ENCODE data around the gene C2orf66.

C2orf66 gene

GRCh38 chr2:196809260-196809659 is at the start of gene C2orf66:
Gene C2orf66 (minus strand): TSS chr2:196809355. CDS start chr2:196809336, 19 bp downstream.
- DNase-seq (ENCODE audit: low spot score), result no peak

GRCh38 chr2:196854629-196855028 is 45.5 kb upstream of the C2orf66 start:
- no peak for DNase-seq (ENCODE audit: low spot score)

GRCh38 chr2:196853301-196854087 is 44.3 kb upstream of the C2orf66 start:
- no peak for DNase-seq (ENCODE audit: low spot score)

- DNase-seq (ENCODE audit: low spot score), result no peak
Observed at GRCh38 chr2:196851088-196851487, 41.9 kb upstream of the C2orf66 start.

GRCh38 chr2:196849895-196850294 is 40.7 kb upstream of the C2orf66 start:
- no peak for DNase-seq (ENCODE audit: low spot score)

- no peak for DNase-seq (ENCODE audit: low spot score)
Observed at GRCh38 chr2:196846295-196846694, 37.1 kb upstream of the C2orf66 start.

- DNase-seq (ENCODE audit: low spot score), result no peak
Observed at GRCh38 chr2:196845371-196845770, 36.2 kb upstream of the C2orf66 start.

- DNase-seq (ENCODE audit: low spot score), result no peak
Observed at GRCh38 chr2:196840171-196840570, 31.0 kb upstream of the C2orf66 start.

GRCh38 chr2:196839574-196839973 is 30.4 kb upstream of the C2orf66 start:
- no peak for DNase-seq (ENCODE audit: low spot score)

GRCh38 chr2:196836440-196836839 is 27.3 kb upstream of the C2orf66 start:
- DNase-seq (ENCODE audit: low spot score), result no peak

- DNase-seq (ENCODE audit: low spot score), result no peak
Observed at GRCh38 chr2:196830701-196831100, 21.5 kb upstream of the C2orf66 start.

- no peak for DNase-seq (ENCODE audit: low spot score)
Observed at GRCh38 chr2:196827356-196827755, 18.2 kb upstream of the C2orf66 start.

- no peak for DNase-seq (ENCODE audit: low spot score)
Observed at GRCh38 chr2:196823750-196824522, 14.8 kb upstream of the C2orf66 start.

- DNase-seq (ENCODE audit: low spot score), result no peak
Observed at GRCh38 chr2:196821195-196821594, 12.0 kb upstream of the C2orf66 start.

- no peak for DNase-seq (ENCODE audit: low spot score)
Observed at GRCh38 chr2:196808083-196808665, 981 bp downstream of the C2orf66 start.

- DNase-seq (ENCODE audit: low spot score), result no peak
Observed at GRCh38 chr2:196804381-196804780, 4.8 kb downstream of the C2orf66 start.

- no peak for DNase-seq (ENCODE audit: low spot score)
Observed at GRCh38 chr2:196802401-196802800, 6.8 kb downstream of the C2orf66 start.

- no peak for DNase-seq (ENCODE audit: low spot score)
Observed at GRCh38 chr2:196801674-196802261, 7.4 kb downstream of the C2orf66 start.

GRCh38 chr2:196798980-196799379 is 10.2 kb downstream of the C2orf66 start:
- DNase-seq (ENCODE audit: low spot score), result no peak

GRCh38 chr2:196792865-196793264 is 16.3 kb downstream of the C2orf66 start:
- DNase-seq (ENCODE audit: low spot score), result no peak

- DNase-seq (ENCODE audit: low spot score), result no peak
Observed at GRCh38 chr2:196783431-196784094, 25.6 kb downstream of the C2orf66 start.

- no peak for DNase-seq (ENCODE audit: low spot score)
Observed at GRCh38 chr2:196767101-196767500, 42.1 kb downstream of the C2orf66 start.

Measured in CD4-positive, alpha-beta T cell treated with Interleukin-2 at 100 ng/mL for 4 hours (primary cell).